ENCODE measurements around the gene FMNL3. TPM values are rescaled to one million over a fixed set of nuclear protein-coding genes. Genes with fewer than 3 reads are reported as not detected.

FMNL3 gene
- total and polyA plus RNA-seq, 2 of the 8 experiments (the other 6 are each of a cell fraction or from before 2014, with no cell fraction given) = 8.6 to 29.0 TPM

- Histone ChIP-seq H3K79me2 (ENCODE audit: control insufficient read depth in 1 of 2, insufficient read depth in 2 of 2, low read length in 2 of 2) (peaks cover 0 to 64% of the 10 kb centered on the region in 2 experiments; a peak in 2 of 4 replicates), H3K18ac (ENCODE audit: extremely low read depth, low read length) (no peak overlapping the region)
- 95% methylated on average over 2 of the region's 2 CpGs; no CpG with 5 or more reads in 1 of the 2 experiments for WGBS, 2 experiments (ENCODE audit: extremely low coverage in 1 of 2, insufficient coverage in 1 of 2, insufficient read length in 1 of 2, insufficient replicate concordance in 2 of 2, low coverage in 1 of 2, low lambda C conversion rate in 2 of 2, missing lambda C conversion rate in 1 of 2)
Measured at GRCh38 chr12:49689237-49689636, 18.0 kb downstream of the FMNL3 start.

More at GRCh38 chr12:49689237-49689636, 18.0 kb downstream of the FMNL3 start:
- Histone ChIP-seq H3K27me3 (replicated peaks in 1 of 4; ENCODE audit: control insufficient read depth in 3 of 4, extremely low read depth in 1 of 4, insufficient read depth in 3 of 4, low read length in 3 of 4) (no peaks in the 10 kb centered on the region), H3K14ac (ENCODE audit: insufficient read length) (no peak overlapping the region), H2BK15ac (ENCODE audit: low read length) (peak overlapping the region; percentile 24), H3K4me3 (ENCODE audit: extremely low read depth in 1 of 4, insufficient read depth in 2 of 4, low read depth in 3 of 4, low read length in 4 of 4) (no peak overlapping the region), H4K8ac (ENCODE audit: extremely low read depth, insufficient read depth, low read length) (no peak overlapping the region), H3K56ac (replicated peaks; ENCODE audit: insufficient read length, low read depth, low read length) (no peak overlapping the region), H2BK5ac (ENCODE audit: low read depth, low read length) (no peak overlapping the region), H4K20me1 (replicated peaks in 1 of 2; ENCODE audit: control insufficient read depth in 1 of 2, insufficient read depth in 2 of 2, low read length in 2 of 2) (no peaks in the 10 kb centered on the region), H3K4me2 (ENCODE audit: insufficient read depth in 1 of 2, low read depth in 2 of 2, low read length in 2 of 2) (no peak overlapping the region), H3K27ac (ENCODE audit: low read depth, low read length) (no peak overlapping the region), H3K23me2 (ENCODE audit: low read depth, low read length) (no peaks in the 10 kb centered on the region; the same call in 1 of the 2 replicates), H2BK20ac (ENCODE audit: low read length) (no peak overlapping the region), H3K23ac (ENCODE audit: insufficient read length) (peak overlapping the region; percentile 77), H3K9ac (replicated peaks in 1 of 4; ENCODE audit: extremely low read depth in 1 of 4, low read depth in 3 of 4, low read length in 3 of 4) (no peak overlapping the region), H3K4ac (replicated peaks; ENCODE audit: insufficient read length, low read depth, low read length) (no peak overlapping the region), H4K91ac (replicated peaks; ENCODE audit: insufficient read length, low read length) (no peak overlapping the region), H3K4me1 (replicated peaks in 1 of 4; ENCODE audit: control insufficient read depth in 3 of 4, insufficient read depth in 4 of 4, low read length in 3 of 4) (peaks cover 0 to 7% (median 3%) of the 10 kb centered on the region in 4 experiments; a peak in 4 of 7 replicates), H2BK120ac (replicated peaks; ENCODE audit: low read depth, low read length) (no peak overlapping the region), H3K79me1 (ENCODE audit: low read depth, low read length) (peaks cover 4% of the 10 kb centered on the region; the same call in 1 of the 2 replicates), H3K36me3 (ENCODE audit: control insufficient read depth in 2 of 4, insufficient read depth in 4 of 4, low read length in 3 of 4) (no peaks in the 10 kb centered on the region), H3K9me3 (ENCODE audit: insufficient read depth in 2 of 2, low read depth in 1 of 2, low read length in 1 of 2) (no peaks in the 10 kb centered on the region), H4K5ac (ENCODE audit: insufficient read length, low read depth, low read length) (no peak overlapping the region), H2AK5ac (ENCODE audit: low read depth, low read length) (no peak overlapping the region), H2AFZ (ENCODE audit: low read length) (no peak overlapping the region), H2BK12ac (ENCODE audit: low read depth, low read length) (no peak overlapping the region)
- FAIRE-seq = no peak
- ChIA-PET POLR2A (ENCODE audit: partially characterized antibody) (interaction anchor here (0.7 to 6.4 kb wide), 9 partner anchors 8 to 52 kb away, joined by 3 to 35 read pairs (median 5); partner anchors contain the start of genes FMNL3 and TMBIM6), CTCF (ENCODE audit: partially characterized antibody) (interaction anchor here (1.0 to 8.6 kb wide), 13 partner anchors 8 to 56 kb away, joined by 3 to 71 read pairs (median 8); partner anchors contain the start of genes FMNL3 and TMBIM6)
- DNase-seq (ENCODE audit: low read depth in 1 of 2, low spot score in 2 of 2) = no peak
- TF ChIP-seq YY1 (IDR thresholded peaks at IDR 0.05; ENCODE audit: low read depth, low read length) = no peak

Measured in H1 (cell line).